ENCODE measurements around the gene KNOP1.
"Not testable (repeated sequence)": the region's sequence is repeated elsewhere in the genome, so short reads cannot be mapped to it uniquely, and the experiment has no call there.

The KNOP1 gene

GRCh38 chr16:19687279-19687678 is 30.7 kb downstream of the KNOP1 start:
- H3K4me3 Mint-ChIP-seq, result no peak overlapping the region
- peaks cover 77% of the 10 kb centered on the region for H3K36me3 Mint-ChIP-seq
- no peaks in the 10 kb centered on the region for H3K27me3 Mint-ChIP-seq
- no peaks in the 10 kb centered on the region for H3K4me1 Mint-ChIP-seq
- no peak for ATAC-seq
- H3K9me3 Mint-ChIP-seq, result no peaks in the 10 kb centered on the region
- no peak overlapping the region for H3K27ac Mint-ChIP-seq

- Mint-ChIP-seq H3K36me3 (peaks cover 74% of the 10 kb centered on the region), H3K9me3 (no peaks in the 10 kb centered on the region), H3K4me1 (no peaks in the 10 kb centered on the region), H3K27ac (no peak overlapping the region), H3K27me3 (no peaks in the 10 kb centered on the region), H3K4me3 (no peak overlapping the region)
- no peak for ATAC-seq
Measured at GRCh38 chr16:19685176-19685575, 32.9 kb downstream of the KNOP1 start.

DNA sequence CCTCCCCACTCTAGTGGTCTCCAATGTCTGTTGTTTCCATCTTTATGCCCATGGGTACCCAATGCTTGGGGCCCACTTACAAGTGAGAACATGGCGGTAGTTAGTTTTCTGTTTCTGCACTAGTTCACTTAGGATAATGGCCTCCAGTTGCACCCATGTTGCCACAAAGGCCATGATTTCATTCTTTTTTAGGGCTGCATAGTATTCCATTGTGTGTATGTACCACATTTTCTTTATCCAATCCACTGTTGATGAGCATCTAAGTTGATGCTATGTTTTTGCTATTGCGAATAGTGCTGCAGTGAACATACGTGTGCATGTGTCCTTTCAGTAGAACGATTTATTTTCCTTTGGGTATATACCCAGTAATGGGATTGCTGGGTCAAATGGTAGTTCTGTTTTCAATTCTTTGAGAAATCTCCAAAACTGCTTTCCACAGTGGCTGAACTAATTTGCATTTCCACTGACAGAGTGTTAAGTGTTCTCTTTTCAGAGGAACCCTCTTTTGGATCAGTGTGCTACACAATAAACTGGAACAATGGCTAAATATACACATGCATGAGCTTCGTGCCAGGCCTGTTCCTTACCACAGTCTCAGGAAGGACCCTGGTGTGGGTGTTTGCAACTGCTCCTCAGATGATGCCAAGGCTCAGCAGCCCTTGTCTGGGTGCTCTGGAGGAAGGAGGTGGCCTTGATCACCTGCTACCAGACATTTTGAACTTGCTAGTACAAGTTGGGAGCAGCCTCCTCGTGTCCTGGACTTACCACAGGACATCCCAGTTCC is 34.4 kb downstream of the KNOP1 start:
- Mint-ChIP-seq H3K9me3 (no peaks in the 10 kb centered on the region), H3K36me3 (peaks cover 80% of the 10 kb centered on the region)
- no peak for ATAC-seq

GRCh38 chr16:19681637-19682036 is 36.4 kb downstream of the KNOP1 start:
- no peaks in the 10 kb centered on the region for H3K27me3 Mint-ChIP-seq
- no peak overlapping the region for H3K4me3 Mint-ChIP-seq
- no peak for ATAC-seq
- H3K9me3 Mint-ChIP-seq, result no peaks in the 10 kb centered on the region
- H3K27ac Mint-ChIP-seq, result no peak overlapping the region
- H3K4me1 Mint-ChIP-seq, result no peaks in the 10 kb centered on the region
- H3K36me3 Mint-ChIP-seq, result peaks cover 72% of the 10 kb centered on the region

More for the DNA sequence above, 34.4 kb downstream of the KNOP1 start:
- H3K27me3 Mint-ChIP-seq, result no peaks in the 10 kb centered on the region
- no peaks in the 10 kb centered on the region for H3K4me1 Mint-ChIP-seq
- no peak overlapping the region for H3K4me3 Mint-ChIP-seq
- H3K27ac Mint-ChIP-seq, result no peak overlapping the region

GRCh38 chr16:19680881-19681340 is 37.1 kb downstream of the KNOP1 start:
- no peaks in the 10 kb centered on the region for H3K9me3 Mint-ChIP-seq
- no peaks in the 10 kb centered on the region for H3K27me3 Mint-ChIP-seq
- H3K4me3 Mint-ChIP-seq, result no peak overlapping the region
- ATAC-seq, result no peak
- H3K36me3 Mint-ChIP-seq, result peaks cover 72% of the 10 kb centered on the region
- H3K27ac Mint-ChIP-seq, result no peak overlapping the region
- H3K4me1 Mint-ChIP-seq, result no peaks in the 10 kb centered on the region

DNA sequence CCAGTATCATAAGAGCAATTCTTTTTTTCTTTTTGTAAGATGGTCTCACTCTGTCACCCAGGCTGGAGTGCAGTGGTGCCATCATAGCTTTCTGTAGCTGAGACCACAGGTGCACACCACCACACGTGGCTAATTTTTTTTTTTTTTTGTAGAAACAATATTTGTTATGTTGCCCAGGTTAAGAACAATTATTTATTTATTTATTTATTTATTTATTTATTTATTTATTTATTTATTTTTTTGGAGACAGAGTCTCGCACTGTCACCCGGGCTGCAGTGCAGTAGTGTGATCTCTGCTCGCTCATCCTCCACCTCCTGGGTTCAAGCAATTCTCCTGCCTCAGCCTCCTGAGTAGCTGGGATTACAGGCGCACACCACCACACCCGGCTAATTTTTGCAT is 38.7 kb downstream of the KNOP1 start:
- not testable (repeated sequence) for H3K9me3 Mint-ChIP-seq, H3K4me3 Mint-ChIP-seq, H3K27ac Mint-ChIP-seq

DNA sequence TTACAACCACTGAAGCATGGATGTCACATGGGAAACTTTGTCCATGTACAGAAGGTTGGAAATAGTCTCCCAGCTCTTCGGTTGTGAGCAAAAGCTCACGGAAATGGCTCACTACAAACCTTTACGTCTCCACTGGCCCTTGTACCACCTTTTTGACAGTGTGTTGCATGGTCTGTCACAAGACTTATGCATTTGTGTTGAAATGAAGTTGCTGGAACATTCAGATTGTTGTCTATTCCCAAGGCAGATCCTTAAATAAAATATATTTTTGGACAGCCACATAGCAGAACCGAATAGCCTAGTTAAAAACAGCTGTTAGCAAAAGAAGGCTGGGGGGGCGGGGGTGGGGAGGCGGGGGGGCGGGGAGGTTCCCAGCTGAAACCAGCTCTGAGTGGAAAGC is 39.2 kb downstream of the KNOP1 start:
- Mint-ChIP-seq H3K27ac (no peak overlapping the region), H3K27me3 (no peaks in the 10 kb centered on the region), H3K4me1 (no peaks in the 10 kb centered on the region), H3K36me3 (peaks cover 73% of the 10 kb centered on the region), H3K4me3 (no peak overlapping the region), H3K9me3 (no peaks in the 10 kb centered on the region)
- ATAC-seq, result no peak

More for the DNA sequence above, 38.7 kb downstream of the KNOP1 start:
- H3K27me3 Mint-ChIP-seq, ATAC-seq, H3K4me1 Mint-ChIP-seq: not testable (repeated sequence)
- H3K36me3 Mint-ChIP-seq, result peaks cover 72% of the 10 kb centered on the region

DNA sequence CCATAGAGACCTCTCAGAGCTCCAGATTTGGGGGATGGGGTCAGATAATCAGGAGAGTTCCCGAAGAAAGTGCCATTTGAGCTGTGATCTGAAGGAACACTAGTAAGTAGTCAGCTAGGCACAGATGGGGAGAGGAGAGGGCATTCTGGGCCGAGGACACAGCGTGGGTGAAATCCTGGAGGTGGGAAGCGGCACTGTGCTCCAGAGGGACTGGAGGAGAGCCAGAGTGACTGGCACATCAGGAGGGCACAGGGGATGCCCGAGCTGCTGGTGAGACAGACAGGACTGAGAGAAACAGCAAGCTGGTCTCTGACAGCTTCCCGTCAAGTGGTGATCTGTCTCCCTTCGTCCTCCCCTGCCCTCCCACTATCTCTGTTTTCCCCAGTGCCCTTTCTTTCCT is 40.6 kb downstream of the KNOP1 start:
- Mint-ChIP-seq H3K36me3 (peaks cover 70% of the 10 kb centered on the region), H3K9me3 (no peaks in the 10 kb centered on the region), H3K4me3 (no peak overlapping the region), H3K4me1 (no peaks in the 10 kb centered on the region), H3K27me3 (no peaks in the 10 kb centered on the region), H3K27ac (no peak overlapping the region)
- no peak for ATAC-seq

DNA sequence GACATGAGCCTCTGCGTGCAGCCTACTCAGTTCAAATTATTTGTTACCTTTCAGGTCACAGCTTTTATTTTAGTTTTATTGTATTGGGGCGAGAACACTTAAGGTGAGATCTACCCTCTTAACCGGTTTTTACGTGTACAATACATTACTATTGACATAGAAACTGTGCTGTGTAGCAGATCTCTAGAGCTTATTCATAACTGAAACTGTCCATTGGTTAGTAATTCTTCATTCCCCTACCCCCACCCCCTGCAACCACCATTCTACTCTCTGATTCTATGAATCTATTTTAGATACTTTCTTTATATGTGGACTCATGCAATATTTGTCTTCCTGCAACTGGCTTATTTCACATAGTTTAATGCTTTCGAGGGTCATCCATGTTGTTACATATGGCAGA is 43.5 kb downstream of the KNOP1 start:
- Mint-ChIP-seq H3K4me1 (no peaks in the 10 kb centered on the region), H3K36me3 (peaks cover 73% of the 10 kb centered on the region), H3K27me3 (no peaks in the 10 kb centered on the region), H3K27ac (no peak overlapping the region), H3K9me3 (no peaks in the 10 kb centered on the region), H3K4me3 (no peak overlapping the region)
- no peak for ATAC-seq

DNA sequence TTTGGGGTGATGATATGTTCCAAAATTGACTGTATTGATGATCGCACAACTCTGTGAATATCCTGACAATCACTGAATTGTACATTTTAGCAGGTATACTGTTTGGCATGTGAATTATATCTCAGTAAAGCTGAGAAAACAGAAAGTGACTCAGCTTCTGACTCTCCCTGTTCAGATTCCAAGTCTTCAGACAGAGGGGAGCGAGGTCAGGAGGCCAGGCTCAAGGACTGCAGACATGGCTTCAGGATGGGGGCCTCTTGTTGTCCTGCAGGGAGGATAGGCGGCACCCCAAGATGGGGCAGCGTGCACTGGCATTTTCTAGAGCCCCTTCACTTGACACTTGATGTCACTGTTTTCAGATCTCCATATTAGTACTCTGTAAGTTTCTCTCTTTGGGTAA is 45.6 kb downstream of the KNOP1 start:
- no peaks in the 10 kb centered on the region for H3K9me3 Mint-ChIP-seq

DNA sequence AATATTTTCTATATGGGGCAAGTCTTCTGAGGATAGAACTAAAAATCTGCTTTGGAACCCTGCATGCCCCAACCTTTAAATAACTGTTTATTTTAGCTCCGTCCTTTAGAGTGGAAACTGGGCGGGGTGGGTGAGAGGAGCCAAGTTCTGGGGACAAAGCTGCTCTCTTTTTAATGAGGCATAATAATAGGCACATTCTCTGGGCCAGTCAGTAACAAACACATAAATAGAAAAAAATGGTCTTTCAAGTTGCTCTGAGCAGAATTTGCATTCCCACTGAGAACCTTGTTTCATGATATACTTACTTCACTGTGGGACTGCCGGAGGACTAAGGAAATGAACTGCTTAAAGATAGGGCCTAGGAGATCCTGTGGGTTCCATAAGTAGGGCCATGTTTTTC is 51.5 kb downstream of the KNOP1 start:
- Mint-ChIP-seq H3K27me3 (no peaks in the 10 kb centered on the region), H3K4me3 (no peak overlapping the region), H3K27ac (no peak overlapping the region), H3K4me1 (no peaks in the 10 kb centered on the region), H3K9me3 (peaks cover 5% of the 10 kb centered on the region), H3K36me3 (peaks cover 78% of the 10 kb centered on the region)
- no peak for ATAC-seq

More for the DNA sequence above, 45.6 kb downstream of the KNOP1 start:
- no peak overlapping the region for H3K27ac Mint-ChIP-seq
- H3K4me1 Mint-ChIP-seq, result no peaks in the 10 kb centered on the region
- H3K4me3 Mint-ChIP-seq, result no peak overlapping the region
- H3K27me3 Mint-ChIP-seq, result no peaks in the 10 kb centered on the region
- peaks cover 88% of the 10 kb centered on the region for H3K36me3 Mint-ChIP-seq
- no peak for ATAC-seq

DNA sequence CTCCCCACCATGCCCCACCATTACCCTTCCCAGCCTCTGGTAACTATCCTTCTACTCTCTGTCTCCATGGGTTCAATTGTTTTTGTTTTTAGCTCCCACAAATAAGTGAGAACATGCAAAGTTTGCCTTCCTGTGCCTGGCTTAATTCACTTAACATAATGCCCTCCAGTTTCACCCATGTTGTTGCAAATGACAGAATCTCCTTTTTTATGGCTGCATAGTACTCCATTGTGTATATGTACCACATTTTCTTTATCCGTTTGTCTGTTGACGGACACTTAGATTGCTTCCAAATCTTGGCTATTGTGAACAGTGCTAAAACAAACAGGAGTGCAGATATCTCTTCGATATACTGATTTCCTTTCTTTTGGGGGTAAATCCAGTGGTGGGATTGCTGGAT is 52.7 kb downstream of the KNOP1 start:
- peaks cover 79% of the 10 kb centered on the region for H3K36me3 Mint-ChIP-seq
- H3K4me1 Mint-ChIP-seq, H3K27me3 Mint-ChIP-seq, H3K27ac Mint-ChIP-seq, H3K9me3 Mint-ChIP-seq, H3K4me3 Mint-ChIP-seq, ATAC-seq: not testable (repeated sequence)

GRCh38 chr16:19664166-19664565 is 53.9 kb downstream of the KNOP1 start:
- no peak for ATAC-seq
- Mint-ChIP-seq H3K36me3 (peaks cover 81% of the 10 kb centered on the region), H3K4me3 (no peak overlapping the region), H3K27me3 (no peaks in the 10 kb centered on the region), H3K4me1 (no peaks in the 10 kb centered on the region), H3K27ac (no peak overlapping the region), H3K9me3 (peaks cover 5% of the 10 kb centered on the region)

- Mint-ChIP-seq H3K36me3 (peaks cover 78% of the 10 kb centered on the region), H3K4me1 (no peaks in the 10 kb centered on the region), H3K9me3 (peaks cover 5% of the 10 kb centered on the region), H3K27me3 (no peaks in the 10 kb centered on the region), H3K4me3 (no peak overlapping the region), H3K27ac (no peak overlapping the region)
- no peak for ATAC-seq
Measured at GRCh38 chr16:19662351-19662750, 55.7 kb downstream of the KNOP1 start.

DNA sequence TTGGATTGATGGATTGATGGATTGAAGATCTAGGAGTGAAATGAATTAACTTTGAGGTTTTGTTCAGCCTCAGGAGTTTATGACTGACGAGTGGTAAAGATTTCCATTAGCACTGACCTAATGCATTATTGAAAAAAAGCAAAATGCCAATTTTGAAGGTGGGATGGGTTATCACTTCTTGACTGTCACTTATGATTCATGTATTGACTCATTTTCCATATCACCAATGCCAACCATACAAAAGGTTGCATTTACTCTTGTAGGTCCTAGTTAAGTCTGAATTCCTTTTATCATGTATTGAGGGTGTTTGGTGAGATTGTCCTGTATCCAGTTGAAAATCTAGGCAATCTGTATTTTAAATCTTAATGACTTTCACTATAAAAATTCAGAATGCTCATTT is 57.6 kb downstream of the KNOP1 start:
- Mint-ChIP-seq H3K27me3 (no peaks in the 10 kb centered on the region), H3K4me3 (no peak overlapping the region), H3K27ac (no peak overlapping the region), H3K9me3 (peaks cover 4% of the 10 kb centered on the region), H3K36me3 (peaks cover 82% of the 10 kb centered on the region), H3K4me1 (no peaks in the 10 kb centered on the region)
- ATAC-seq, result no peak

- Mint-ChIP-seq H3K9me3 (no peaks in the 10 kb centered on the region), H3K27ac (no peak overlapping the region), H3K4me1 (no peaks in the 10 kb centered on the region), H3K27me3 (no peaks in the 10 kb centered on the region), H3K4me3 (no peak overlapping the region), H3K36me3 (peaks cover 82% of the 10 kb centered on the region)
- ATAC-seq, result no peak
Measured at GRCh38 chr16:19659554-19659953, 58.5 kb downstream of the KNOP1 start.
